GM18951 (cell line): Measurements from ENCODE around the gene SYNGAP1.
"Not testable (repeated sequence)": the region's sequence is repeated elsewhere in the genome, so short reads cannot be mapped to it uniquely, and the experiment has no call there.

ENCODE experiments used
- POLR2A ChIP-seq: IDR thresholded peaks from 4 replicates; pipeline ENCODE4 v1.6.1; 2011; ENCODE audit warnings: mild to moderate bottlenecking; ENCODE audit not compliant: insufficient read length, insufficient read depth; ENCODE audit errors: extremely low read depth
- in situ Hi-C: fragments of 300-500 bp; cut with MboI; formaldehyde crosslinking; loops from one replicate; pipeline ENCODE4 v1.12.0; 2022; ENCODE audit warnings: low sequenced_read_pairs, mixed read lengths, inconsistent platforms; ENCODE audit not compliant: unreplicated experiment

SYNGAP1 gene

GRCh38 chr6:33390767-33391277, 29.0 kb upstream of the SYNGAP1 start:
- in situ Hi-C loops = no loop called here
- TF ChIP-seq POLR2A = no peak

DNA sequence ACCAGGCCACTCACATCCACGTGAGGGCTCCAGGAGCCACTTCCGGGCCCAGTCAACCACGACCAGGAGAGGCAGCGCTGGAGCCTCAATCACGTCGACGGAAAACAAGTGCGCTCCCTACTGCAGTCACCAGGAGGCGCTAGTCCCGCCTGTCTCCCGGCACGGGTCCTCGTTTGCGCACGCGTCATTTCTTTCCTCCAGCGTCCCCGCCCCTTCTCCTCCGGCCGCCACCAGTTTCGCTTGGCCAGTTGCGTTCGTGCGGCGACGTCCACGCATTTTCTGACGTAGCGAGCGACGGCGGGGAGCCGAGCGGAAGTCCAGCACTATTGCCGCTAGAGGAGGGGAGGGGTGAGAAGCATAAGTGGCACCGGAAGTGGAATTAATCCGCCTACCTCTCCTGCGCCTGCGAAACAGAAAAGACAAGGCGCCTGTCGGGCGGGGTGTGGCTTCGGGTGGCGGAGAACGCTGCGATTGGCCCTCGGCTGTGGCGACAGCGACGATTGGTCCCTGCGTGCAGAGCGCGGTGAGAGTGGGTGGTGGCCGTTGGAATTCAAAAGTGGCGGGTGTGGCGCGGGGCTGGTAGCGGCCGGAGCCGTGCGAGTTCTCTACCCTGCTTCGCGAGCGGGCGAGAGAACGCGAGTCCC, 28.5 kb upstream of the SYNGAP1 start, which contains the start of gene KIFC1:
KIFC1 (plus strand) TSS at position 546 of the 644 bp plus-strand sequence. CDS start 163 bp downstream, outside the sequence.
- TF ChIP-seq POLR2A = peak; percentile 75

DNA sequence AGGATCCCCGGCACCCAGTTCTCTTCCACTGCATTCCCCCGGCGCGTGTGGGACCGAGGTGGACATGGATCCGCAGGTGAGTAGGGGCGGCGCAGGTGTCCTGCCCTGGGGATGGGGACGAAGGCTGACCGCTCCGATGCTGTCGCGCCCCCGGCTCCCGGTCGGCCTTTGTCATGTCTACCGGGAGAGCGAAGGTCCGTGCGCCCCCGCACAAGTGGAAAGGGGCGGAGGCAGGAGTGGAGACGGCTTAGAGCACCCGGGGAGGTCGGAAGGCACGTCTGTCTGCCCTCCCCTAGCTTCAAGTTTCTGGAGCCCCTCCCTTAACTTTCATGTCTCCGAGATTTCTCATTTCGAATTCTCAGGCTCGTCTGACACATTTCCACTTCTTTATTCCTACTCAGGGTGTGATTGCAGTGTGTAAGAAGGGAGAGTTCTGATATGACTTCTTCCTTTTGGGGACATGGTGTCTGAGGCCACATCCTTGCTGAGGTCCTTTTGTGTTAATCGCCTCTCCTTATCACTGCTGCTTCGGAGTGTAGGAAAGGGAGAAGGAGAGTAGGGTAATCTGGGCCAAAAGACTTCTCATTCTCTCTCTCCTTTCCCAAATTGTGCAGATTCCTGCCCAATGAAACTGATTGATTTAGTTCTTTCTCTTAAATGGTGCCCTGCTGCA, 27.8 kb upstream of the SYNGAP1 start:
- TF ChIP-seq POLR2A = no peak
- in situ Hi-C loops = no loop called here

More for the DNA sequence above, 28.5 kb upstream of the SYNGAP1 start, which contains the start of gene KIFC1:
- in situ Hi-C loops = no loop called here

DNA sequence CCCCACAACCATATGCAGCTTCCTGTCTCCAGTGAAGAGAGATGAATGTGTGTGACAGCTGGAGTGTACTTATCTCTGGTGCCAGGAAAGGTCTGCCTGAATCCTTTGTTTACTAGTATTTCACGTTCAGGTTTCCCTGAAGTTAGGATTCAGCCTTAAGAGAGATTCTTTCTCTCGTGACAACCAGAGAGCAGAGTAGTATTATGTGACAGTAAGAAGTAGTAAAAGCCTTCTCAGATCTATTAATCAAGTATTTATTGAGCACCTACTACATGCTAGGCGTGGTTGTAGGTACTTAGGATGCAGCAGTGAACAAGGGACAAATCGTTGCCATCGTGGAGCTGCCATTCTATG, 27.3 kb upstream of the SYNGAP1 start:
- in situ Hi-C loops = no loop called here

GRCh38 chr6:33392979-33393378, 26.9 kb upstream of the SYNGAP1 start:
- no peak for TF ChIP-seq POLR2A
- in situ Hi-C loops = no loop called here

More for the DNA sequence above, 27.3 kb upstream of the SYNGAP1 start:
- no peak for TF ChIP-seq POLR2A

DNA sequence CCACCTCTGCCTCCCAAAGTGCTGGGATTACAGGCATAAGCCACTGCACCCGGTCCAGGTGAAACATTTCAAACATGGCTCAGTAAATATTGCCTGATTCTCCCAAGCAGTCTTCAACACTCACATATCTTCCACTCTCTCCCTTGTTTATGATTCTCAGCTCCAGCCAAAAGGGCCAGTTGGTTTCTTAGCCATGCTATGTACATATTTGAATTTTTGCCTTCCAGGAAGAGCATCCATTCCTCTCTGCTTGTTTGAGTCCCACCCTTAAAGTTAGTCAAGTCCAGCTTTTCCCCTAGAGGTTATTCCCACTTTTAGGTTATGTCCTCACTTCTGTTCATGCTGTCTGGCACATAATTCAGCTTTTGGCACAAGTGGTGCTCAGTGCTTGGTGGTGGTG, 22.3 kb upstream of the SYNGAP1 start:
- TF ChIP-seq POLR2A = no peak
- in situ Hi-C loops = no loop called here

GRCh38 chr6:33398601-33399000, 21.3 kb upstream of the SYNGAP1 start:
- in situ Hi-C loops = not testable (repeated sequence)

GRCh38 chr6:33399881-33400280, 20.0 kb upstream of the SYNGAP1 start:
- in situ Hi-C loops = not testable (repeated sequence)

DNA sequence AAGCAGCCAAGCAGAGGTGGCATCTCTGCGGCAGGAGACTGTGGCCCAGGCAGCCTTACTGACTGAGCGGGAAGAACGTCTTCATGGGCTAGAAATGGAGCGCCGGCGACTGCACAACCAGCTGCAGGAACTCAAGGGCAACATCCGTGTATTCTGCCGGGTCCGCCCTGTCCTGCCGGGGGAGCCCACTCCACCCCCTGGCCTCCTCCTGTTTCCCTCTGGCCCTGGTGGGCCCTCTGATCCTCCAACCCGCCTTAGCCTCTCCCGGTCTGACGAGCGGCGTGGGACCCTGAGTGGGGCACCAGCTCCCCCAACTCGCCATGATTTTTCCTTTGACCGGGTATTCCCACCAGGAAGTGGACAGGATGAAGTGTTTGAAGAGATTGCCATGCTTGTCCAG, 15.0 kb upstream of the SYNGAP1 start:
- in situ Hi-C loops = no loop called here
- TF ChIP-seq POLR2A = no peak

GRCh38 chr6:33405386-33405940, 14.4 kb upstream of the SYNGAP1 start:
- in situ Hi-C loops = no loop called here
- TF ChIP-seq POLR2A = no peak

GRCh38 chr6:33406126-33406525, 13.7 kb upstream of the SYNGAP1 start:
- TF ChIP-seq POLR2A = no peak
- in situ Hi-C loops = no loop called here

- in situ Hi-C loops = no loop called here
- no peak for TF ChIP-seq POLR2A
These were observed 12.6 kb upstream of the SYNGAP1 start for GRCh38 chr6:33407132-33407718.

DNA sequence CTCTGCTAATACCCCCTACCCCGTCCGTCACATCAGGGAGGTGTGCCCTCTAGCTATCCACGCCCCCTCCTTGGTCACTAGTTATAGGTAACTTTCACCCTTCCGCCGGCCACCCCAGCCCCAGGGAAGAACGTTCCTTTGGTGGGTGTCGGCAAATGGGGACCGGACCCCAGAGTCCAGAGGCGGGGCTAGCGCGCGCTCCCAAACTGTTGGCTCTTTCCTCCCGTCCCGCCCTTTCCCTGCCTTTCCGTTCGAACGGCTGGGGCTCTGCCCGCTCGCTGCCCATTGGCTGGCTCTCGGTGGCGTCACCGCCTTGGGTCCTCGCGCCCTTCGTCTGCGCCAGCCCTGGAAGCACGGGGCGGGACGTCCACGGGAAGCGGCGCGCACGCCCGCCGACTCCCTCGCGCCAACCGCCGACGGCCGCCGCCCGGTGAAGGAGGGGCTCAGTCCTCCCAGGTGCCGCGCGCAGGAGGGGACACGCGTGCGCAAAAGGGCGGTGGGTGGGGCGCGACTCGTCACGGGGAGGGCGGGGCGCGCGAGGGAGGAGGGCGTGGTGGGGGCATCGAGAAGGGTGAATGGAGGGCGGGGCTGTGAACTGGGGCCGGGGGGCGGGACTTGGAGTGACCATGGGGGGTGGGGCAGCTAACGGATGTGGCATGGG, 9.7 kb upstream of the SYNGAP1 start:
- peak; percentile 60 for TF ChIP-seq POLR2A
- in situ Hi-C loops = no loop called here
